Common myeloid progenitor, CD34-positive (primary cell): ENCODE data around the gene GABRR2.

Experiments
- CTCF ChIA-PET: fragments of 350-600 bp; sonication (Branson Sonifier 250); formaldehyde crosslinking; loops from one replicate; lab custom pipeline; 2021; ENCODE audit warnings: antibody characterized with exemption; lab: Charles Lee
- POLR2A ChIA-PET: fragments of 350-600 bp; sonication (Branson Sonifier 250); formaldehyde crosslinking; loops from one replicate; lab custom pipeline; 2021; ENCODE audit warnings: antibody characterized with exemption; lab: Charles Lee
- DNase-seq, 3 donors: peaks; one replicate each; pipeline versions ENCODE4 v3.0.0 to v3.0.0-alpha.2; 2013
- H3K27ac ChIP-seq, 2 experiments: 1 replicate in 1 of 2; 2 replicates in 1 of 2; pipeline ENCODE4 v1.7.0; 2013; ENCODE audit warnings: inconsistent platforms in 2 of 2, low read length in 2 of 2, mild to moderate bottlenecking in 2 of 2, low read depth in 1 of 2, moderate library complexity in 1 of 2; ENCODE audit not compliant: severe bottlenecking in 2 of 2, insufficient read depth in 1 of 2, poor library complexity in 1 of 2
- H3K27me3 ChIP-seq, 5 experiments: replicated peaks in 2 of 5; 1 replicate in 3 of 5; 2 replicates in 2 of 5; pipeline versions ENCODE4 v1.6.1 to v1.7.0; 2013; ENCODE audit warnings: low read length in 4 of 5, mild to moderate bottlenecking in 2 of 5, moderate library complexity in 2 of 5, inconsistent platforms in 1 of 5; ENCODE audit not compliant: insufficient read depth in 5 of 5, control insufficient read depth in 4 of 5
- H3K36me3 ChIP-seq, 4 experiments: 1 replicate in 2 of 4; 2 replicates in 2 of 4; pipeline versions ENCODE4 v1.6.1 to v1.7.0; 2013; ENCODE audit warnings: low read length in 3 of 4, control low read depth in 1 of 4, mild to moderate bottlenecking in 1 of 4; ENCODE audit not compliant: control insufficient read depth in 4 of 4, insufficient read depth in 4 of 4
- H3K4me1 ChIP-seq, 4 experiments: 1 replicate in 3 of 4; 2 replicates in 1 of 4; pipeline versions ENCODE4 v1.6.1 to v1.7.1; 2013; ENCODE audit warnings: low read length in 3 of 4, mild to moderate bottlenecking in 3 of 4, control low read depth in 1 of 4, inconsistent platforms in 1 of 4, moderate library complexity in 1 of 4; ENCODE audit not compliant: control insufficient read depth in 4 of 4, insufficient read depth in 4 of 4; ENCODE audit errors: control extremely low read depth in 1 of 4
- H3K4me3 ChIP-seq, 7 experiments: 1 replicate in 4 of 7; 2 replicates in 3 of 7; pipeline versions ENCODE4 v1.5.1 to v1.7.0; 2013; ENCODE audit warnings: mild to moderate bottlenecking in 7 of 7, low read length in 6 of 7, moderate library complexity in 6 of 7, inconsistent platforms in 2 of 7, low read depth in 2 of 7, control low read depth in 1 of 7; ENCODE audit not compliant: insufficient read depth in 4 of 7, control insufficient read depth in 1 of 7; ENCODE audit errors: extremely low read depth in 1 of 7
- H3K9me3 ChIP-seq, 5 experiments: 1 replicate in 4 of 5; 2 replicates in 1 of 5; pipeline versions ENCODE4 v1.6.1 to v1.7.1; 2013; ENCODE audit warnings: low read length in 4 of 5, mild to moderate bottlenecking in 2 of 5, inconsistent platforms in 1 of 5, low read depth in 1 of 5, moderate library complexity in 1 of 5; ENCODE audit not compliant: control insufficient read depth in 4 of 5, insufficient read depth in 2 of 5; ENCODE audit errors: control extremely low read depth in 1 of 5
- WGBS: methylation state at CpG from one replicate; pipeline ENCODE4 v1.1.5; 2013; ENCODE audit not compliant: insufficient coverage; 5-methylcytosine and 5-hydroxymethylcytosine counted together

Gene GABRR2

DNA sequence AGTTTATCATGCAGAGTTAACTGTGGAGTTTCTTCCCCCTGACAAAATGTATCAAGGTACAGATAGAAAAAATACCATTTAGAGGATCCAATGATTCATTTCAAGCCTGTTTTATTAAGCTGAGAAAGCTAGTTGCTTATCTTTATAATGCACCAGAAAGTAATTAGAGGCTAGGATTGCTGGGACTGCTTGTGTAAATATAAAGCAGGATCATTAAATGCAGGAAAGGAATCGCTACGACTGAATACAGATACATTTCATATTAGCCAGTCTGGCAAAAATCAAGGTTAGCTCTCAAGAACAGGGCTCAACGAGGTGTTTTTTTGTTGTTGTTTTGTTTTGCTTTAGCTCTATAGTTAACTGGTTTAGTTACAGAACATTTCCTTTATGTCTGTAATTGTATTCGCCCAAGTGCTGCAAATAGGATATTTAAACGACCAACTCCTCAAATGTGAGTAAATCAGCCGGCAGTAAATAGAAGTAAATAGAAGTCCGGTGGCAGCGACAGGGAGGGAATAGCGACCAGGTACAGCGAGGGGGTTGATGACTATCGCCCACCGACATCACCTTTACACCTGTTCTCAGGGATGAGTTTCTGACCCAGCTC lies 36.7 kb upstream of the GABRR2 start:
- POLR2A ChIA-PET = no interaction called here
- Histone ChIP-seq H3K27me3 (no peaks in the 10 kb centered on the region), H3K9me3 (no peaks in the 10 kb centered on the region), H3K27ac (peak overlapping the region; percentile 90 to 96), H3K4me1 (peaks cover 35 to 77% (median 67%) of the 10 kb centered on the region in 4 experiments), H3K4me3 (peak overlapping the region; percentile 79 to 98 (median 91)), H3K36me3 (peaks cover 0 to 2% (median 0%) of the 10 kb centered on the region in 4 experiments)
- DNase-seq = no peak
- WGBS = 0% methylated on average over 9 of the region's 12 CpGs
- CTCF ChIA-PET = interaction anchor here (0.9 to 8.7 kb wide), 9 partner anchors 8 to 272 kb away, joined by 3 to 102 read pairs (median 3); partner anchors contain the start of gene PNRC1

GRCh38 chr6:89350281-89350966 lies 35.3 kb upstream of the GABRR2 start:
- peak; percentile 44 to 85 (median 75) for DNase-seq
- POLR2A ChIA-PET = interaction anchor here (1.0 kb wide), 1 partner anchor 82 kb away, joined by 5 read pairs; no protein-coding TSS in a partner anchor
- Histone ChIP-seq H3K27ac (peak overlapping the region; percentile 15 to 96), H3K27me3 (no peaks in the 10 kb centered on the region), H3K36me3 (peaks cover 0 to 2% (median 0%) of the 10 kb centered on the region in 4 experiments), H3K4me1 (peaks cover 27 to 67% (median 63%) of the 10 kb centered on the region in 4 experiments), H3K4me3 (peak overlapping the region in 6 of 7 experiments; percentile 79 to 98 (median 92)), H3K9me3 (no peaks in the 10 kb centered on the region)
- WGBS = 0% methylated on average over 2 of the region's 4 CpGs
- CTCF ChIA-PET = interaction anchor here (0.6 to 8.7 kb wide), 9 partner anchors 8 to 90 kb away, joined by 3 to 102 read pairs (median 4); no protein-coding TSS in a partner anchor

DNA sequence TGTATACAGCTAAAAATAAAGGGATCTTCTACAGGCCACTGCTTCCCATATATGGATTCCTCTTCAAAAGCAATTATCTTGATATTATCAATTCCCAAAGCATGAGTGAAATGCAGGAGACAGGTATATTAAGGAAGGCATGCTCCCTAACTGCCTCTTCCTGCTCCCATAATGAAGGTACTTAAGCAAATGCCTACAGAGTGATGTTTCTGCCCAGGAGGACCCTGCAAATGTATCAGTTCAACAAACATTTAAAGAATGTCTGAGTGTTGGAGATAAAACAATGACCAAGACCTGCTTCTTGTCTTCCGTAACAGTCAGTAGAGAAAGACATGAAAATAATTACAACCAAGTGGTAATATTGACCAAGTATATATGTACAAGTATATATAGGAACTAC lies 33.3 kb upstream of the GABRR2 start:
- Histone ChIP-seq H3K27me3 (no peaks in the 10 kb centered on the region), H3K4me3 (no peak overlapping the region), H3K27ac (peak overlapping the region in 1 of 2 experiments; percentile 30), H3K9me3 (no peaks in the 10 kb centered on the region), H3K36me3 (peaks cover 0 to 3% (median 0%) of the 10 kb centered on the region in 4 experiments), H3K4me1 (peaks cover 28 to 65% (median 62%) of the 10 kb centered on the region in 4 experiments)
- POLR2A ChIA-PET = no interaction called here
- no CpG with 5 or more reads among the region's 1 CpG for WGBS
- no peak for DNase-seq
- CTCF ChIA-PET = interaction anchor here (0.8 to 3.4 kb wide), 13 partner anchors 11 to 205 kb away, joined by 3 to 17 read pairs (median 4); no protein-coding TSS in a partner anchor

GRCh38 chr6:89347825-89348224 lies 32.7 kb upstream of the GABRR2 start:
- Histone ChIP-seq H3K4me1 (peaks cover 26 to 61% (median 57%) of the 10 kb centered on the region in 4 experiments), H3K36me3 (peaks cover 0 to 5% (median 0%) of the 10 kb centered on the region in 4 experiments), H3K27me3 (no peaks in the 10 kb centered on the region), H3K27ac (peak overlapping the region in 1 of 2 experiments; percentile 30), H3K9me3 (no peaks in the 10 kb centered on the region), H3K4me3 (peak overlapping the region in 1 of 7 experiments; percentile 6)
- WGBS = 75% methylated on average over 1 of the region's 2 CpGs
- peak in 2 of 3 donors; percentile 48 to 50 for DNase-seq
- POLR2A ChIA-PET = no interaction called here
- CTCF ChIA-PET = interaction anchor here (1.2 to 3.4 kb wide), 8 partner anchors 10 to 205 kb away, joined by 3 to 17 read pairs (median 6); no protein-coding TSS in a partner anchor

DNA sequence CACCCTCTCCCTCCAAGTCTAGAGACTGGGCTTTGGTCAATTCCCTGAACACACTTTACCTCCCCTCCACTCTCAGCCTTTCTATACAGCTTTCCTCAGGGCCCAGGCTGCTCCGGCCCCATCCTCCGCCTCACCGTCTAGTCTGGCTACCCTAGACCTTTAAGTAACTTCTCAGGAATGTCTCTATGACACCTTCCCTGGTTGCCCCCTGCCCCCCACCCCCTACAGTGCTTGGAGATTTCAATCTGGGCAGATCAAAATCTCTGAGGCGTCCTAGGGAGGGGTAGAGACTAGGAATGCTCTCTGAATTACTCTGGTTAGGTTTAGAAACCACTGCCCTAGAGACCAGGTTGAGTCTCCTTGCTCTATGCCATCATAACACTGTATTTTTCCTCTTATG lies 31.3 kb upstream of the GABRR2 start:
- ChIA-PET CTCF (interaction anchor here (0.6 to 3.4 kb wide), 8 partner anchors 12 to 367 kb away, joined by 3 to 17 read pairs (median 3); no protein-coding TSS in a partner anchor), POLR2A (no interaction called here)
- no peaks in the 10 kb centered on the region for H3K9me3 ChIP-seq
- H3K27ac ChIP-seq = no peak overlapping the region
- H3K4me1 ChIP-seq = peaks cover 26 to 57% (median 50%) of the 10 kb centered on the region in 4 experiments
- no peak for DNase-seq
- H3K27me3 ChIP-seq = no peaks in the 10 kb centered on the region
- H3K4me3 ChIP-seq = no peak overlapping the region
- H3K36me3 ChIP-seq = peaks cover 0 to 10% (median 7%) of the 10 kb centered on the region in 4 experiments
- 100% methylated on average over 3 of the region's 4 CpGs for WGBS

GRCh38 chr6:89339565-89339964 lies 24.5 kb upstream of the GABRR2 start:
- DNase-seq = no peak
- no peaks in the 10 kb centered on the region for H3K27me3 ChIP-seq
- CTCF ChIA-PET = no interaction called here
- no peak overlapping the region for H3K4me3 ChIP-seq
- H3K36me3 ChIP-seq = peaks cover 12 to 56% (median 34%) of the 10 kb centered on the region in 4 experiments
- no peak overlapping the region for H3K27ac ChIP-seq
- POLR2A ChIA-PET = interaction anchor here (0.6 kb wide), 1 partner anchor 256 kb away, joined by 3 read pairs; no protein-coding TSS in a partner anchor
- no peaks in the 10 kb centered on the region for H3K9me3 ChIP-seq
- peaks cover under 1 to 7% (median 4%) of the 10 kb centered on the region in 4 experiments for H3K4me1 ChIP-seq
- 100% methylated on average over 2 of the region's 2 CpGs for WGBS
